A549 (cell line): ENCODE data around the gene DEAF1.

Source experiments
- CTCF ChIP-seq: fragments of >200 bp; sonication (Bioruptor Twin); formaldehyde crosslinking; IDR thresholded peaks from 3 replicates; pipeline ENCODE4 v1.5.1; 2016
- TFCP2L1 ChIP-seq: fragments of 250-450 bp; sonication (Bioruptor Pico); IDR thresholded peaks from 2 replicates; pipeline ENCODE4 v1.5.0; 2021; ENCODE audit warnings: mild to moderate bottlenecking

GRCh38 chr11:714436-714835, 19.4 kb upstream of the DEAF1 start:
- TF ChIP-seq CTCF (no peak), TFCP2L1 (CRISPR knock-in tag) (no peak)
